ENCODE results near the gene CST4.
A peak's percentile ranks its signal among the peaks of the same experiment; 100 is the strongest.
"Not testable (repeated sequence)": the region's sequence is repeated elsewhere in the genome, so short reads cannot be mapped to it uniquely, and the experiment has no call there.

The CST4 gene

GRCh38 chr20:23659989-23660837 lies 28.6 kb downstream of the CST4 start (continued):
- TF ChIP-seq ZSCAN4 (tag by site-specific recombination; IDR thresholded peaks at IDR 0.05) (peak; percentile 95), ZFP41 (tag by site-specific recombination; IDR thresholded peaks at IDR 0.05; ENCODE audit: borderline replicate concordance) (no peak), ZNF292 (tag by site-specific recombination; IDR thresholded peaks at IDR 0.05; ENCODE audit: borderline replicate concordance, low read depth) (no peak), OSR2 (tag by site-specific recombination; IDR thresholded peaks at IDR 0.05) (no peak), ZNF121 (tag by site-specific recombination; IDR thresholded peaks at IDR 0.05) (no peak), ZNF623 (tag by site-specific recombination; IDR thresholded peaks at IDR 0.05) (no peak), ZNF529 (tag by site-specific recombination; IDR thresholded peaks at IDR 0.05; ENCODE audit: insufficient replicate concordance) (no peak), ZNF707 (tag by site-specific recombination; IDR thresholded peaks at IDR 0.05) (0 out of 2 replicates have a peak, but pooled peaks have one; percentile 53), MEIS1 (CRISPR knock-in tag; IDR thresholded peaks at IDR 0.05; ENCODE audit: borderline replicate concordance) (no peak), RBAK (tag by site-specific recombination; IDR thresholded peaks at IDR 0.05) (no peak), ZNF184 (tag by site-specific recombination; IDR thresholded peaks at IDR 0.05) (no peak), ZNF146 (tag by site-specific recombination; IDR thresholded peaks at IDR 0.05) (no peak), ZEB2 (tag by site-specific recombination; IDR thresholded peaks at IDR 0.05) (no peak)
- TF ChIP-seq, protein P1, sequence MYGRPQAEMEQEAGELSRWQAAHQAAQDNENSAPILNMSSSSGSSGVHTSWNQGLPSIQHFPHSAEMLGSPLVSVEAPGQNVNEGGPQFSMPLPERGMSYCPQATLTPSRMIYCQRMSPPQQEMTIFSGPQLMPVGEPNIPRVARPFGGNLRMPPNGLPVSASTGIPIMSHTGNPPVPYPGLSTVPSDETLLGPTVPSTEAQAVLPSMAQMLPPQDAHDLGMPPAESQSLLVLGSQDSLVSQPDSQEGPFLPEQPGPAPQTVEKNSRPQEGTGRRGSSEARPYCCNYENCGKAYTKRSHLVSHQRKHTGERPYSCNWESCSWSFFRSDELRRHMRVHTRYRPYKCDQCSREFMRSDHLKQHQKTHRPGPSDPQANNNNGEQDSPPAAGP (tag by site-specific recombination; IDR thresholded peaks at IDR 0.05) = peak; percentile 3; the same call in 1 of the 2 replicates
- TF ChIP-seq, protein P2, sequence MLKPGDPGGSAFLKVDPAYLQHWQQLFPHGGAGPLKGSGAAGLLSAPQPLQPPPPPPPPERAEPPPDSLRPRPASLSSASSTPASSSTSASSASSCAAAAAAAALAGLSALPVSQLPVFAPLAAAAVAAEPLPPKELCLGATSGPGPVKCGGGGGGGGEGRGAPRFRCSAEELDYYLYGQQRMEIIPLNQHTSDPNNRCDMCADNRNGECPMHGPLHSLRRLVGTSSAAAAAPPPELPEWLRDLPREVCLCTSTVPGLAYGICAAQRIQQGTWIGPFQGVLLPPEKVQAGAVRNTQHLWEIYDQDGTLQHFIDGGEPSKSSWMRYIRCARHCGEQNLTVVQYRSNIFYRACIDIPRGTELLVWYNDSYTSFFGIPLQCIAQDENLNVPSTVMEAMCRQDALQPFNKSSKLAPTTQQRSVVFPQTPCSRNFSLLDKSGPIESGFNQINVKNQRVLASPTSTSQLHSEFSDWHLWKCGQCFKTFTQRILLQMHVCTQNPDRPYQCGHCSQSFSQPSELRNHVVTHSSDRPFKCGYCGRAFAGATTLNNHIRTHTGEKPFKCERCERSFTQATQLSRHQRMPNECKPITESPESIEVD (tag by site-specific recombination; IDR thresholded peaks at IDR 0.05) = no peak; the same call in 1 of the 2 replicates
- TF ChIP-seq, protein P3, sequence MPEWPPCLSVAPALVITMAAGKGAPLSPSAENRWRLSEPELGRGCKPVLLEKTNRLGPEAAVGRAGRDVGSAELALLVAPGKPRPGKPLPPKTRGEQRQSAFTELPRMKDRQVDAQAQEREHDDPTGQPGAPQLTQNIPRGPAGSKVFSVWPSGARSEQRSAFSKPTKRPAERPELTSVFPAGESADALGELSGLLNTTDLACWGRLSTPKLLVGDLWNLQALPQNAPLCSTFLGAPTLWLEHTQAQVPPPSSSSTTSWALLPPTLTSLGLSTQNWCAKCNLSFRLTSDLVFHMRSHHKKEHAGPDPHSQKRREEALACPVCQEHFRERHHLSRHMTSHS (tag by site-specific recombination; IDR thresholded peaks at IDR 0.05) = peak; percentile 19; the same call in 1 of the 2 replicates
- TF ChIP-seq, protein P4, sequence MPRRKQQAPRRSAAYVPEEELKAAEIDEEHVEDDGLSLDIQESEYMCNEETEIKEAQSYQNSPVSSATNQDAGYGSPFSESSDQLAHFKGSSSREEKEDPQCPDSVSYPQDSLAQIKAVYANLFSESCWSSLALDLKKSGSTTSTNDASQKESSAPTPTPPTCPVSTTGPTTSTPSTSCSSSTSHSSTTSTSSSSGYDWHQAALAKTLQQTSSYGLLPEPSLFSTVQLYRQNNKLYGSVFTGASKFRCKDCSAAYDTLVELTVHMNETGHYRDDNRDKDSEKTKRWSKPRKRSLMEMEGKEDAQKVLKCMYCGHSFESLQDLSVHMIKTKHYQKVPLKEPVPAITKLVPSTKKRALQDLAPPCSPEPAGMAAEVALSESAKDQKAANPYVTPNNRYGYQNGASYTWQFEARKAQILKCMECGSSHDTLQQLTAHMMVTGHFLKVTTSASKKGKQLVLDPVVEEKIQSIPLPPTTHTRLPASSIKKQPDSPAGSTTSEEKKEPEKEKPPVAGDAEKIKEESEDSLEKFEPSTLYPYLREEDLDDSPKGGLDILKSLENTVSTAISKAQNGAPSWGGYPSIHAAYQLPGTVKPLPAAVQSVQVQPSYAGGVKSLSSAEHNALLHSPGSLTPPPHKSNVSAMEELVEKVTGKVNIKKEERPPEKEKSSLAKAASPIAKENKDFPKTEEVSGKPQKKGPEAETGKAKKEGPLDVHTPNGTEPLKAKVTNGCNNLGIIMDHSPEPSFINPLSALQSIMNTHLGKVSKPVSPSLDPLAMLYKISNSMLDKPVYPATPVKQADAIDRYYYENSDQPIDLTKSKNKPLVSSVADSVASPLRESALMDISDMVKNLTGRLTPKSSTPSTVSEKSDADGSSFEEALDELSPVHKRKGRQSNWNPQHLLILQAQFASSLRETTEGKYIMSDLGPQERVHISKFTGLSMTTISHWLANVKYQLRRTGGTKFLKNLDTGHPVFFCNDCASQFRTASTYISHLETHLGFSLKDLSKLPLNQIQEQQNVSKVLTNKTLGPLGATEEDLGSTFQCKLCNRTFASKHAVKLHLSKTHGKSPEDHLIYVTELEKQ (tag by site-specific recombination; IDR thresholded peaks at IDR 0.05; ENCODE audit: borderline replicate concordance) = no peak

DNA sequence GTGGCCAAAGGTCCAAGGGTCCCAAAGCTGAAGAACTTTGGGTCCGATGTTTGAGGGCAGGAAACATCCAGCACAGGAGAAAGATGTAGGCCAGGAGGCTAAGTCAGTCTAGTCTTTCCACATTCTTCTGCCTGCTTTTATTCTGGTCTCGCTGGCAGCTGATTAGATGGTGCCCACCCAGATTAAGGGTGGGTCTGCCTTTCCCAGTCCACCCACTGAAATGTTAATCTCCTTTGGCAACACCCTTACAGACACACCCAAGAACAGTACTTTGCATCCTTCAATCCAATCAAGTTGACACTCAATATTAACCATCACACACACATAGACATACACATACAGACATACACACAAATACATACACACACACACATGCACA lies 29.2 kb downstream of the CST4 start:
- H3K36me3 ChIP-seq (ENCODE audit: control insufficient read depth in 2 of 2, insufficient read depth in 1 of 2, low read length in 2 of 2); H3K27ac ChIP-seq (ENCODE audit: extremely low read depth, low read depth, low read length); H3K4me1 ChIP-seq (ENCODE audit: control insufficient read depth, insufficient read depth, low read length); H3K9me3 ChIP-seq (ENCODE audit: control insufficient read depth, insufficient read depth, low read depth, low read length); H3K4me3 ChIP-seq (ENCODE audit: low read depth, low read length); POLR2A ChIA-PET: not testable (repeated sequence)
- CTCF ChIA-PET = interaction anchor here (0.9 to 2.4 kb wide), 2 partner anchors 9 to 21 kb away, joined by 3 to 8 read pairs; no protein-coding TSS in a partner anchor
- TF ChIP-seq, protein P1 (tag by site-specific recombination; IDR thresholded peaks at IDR 0.05) = peak; percentile 81
- peak; percentile 99 for TF ChIP-seq KLF1 (tag by site-specific recombination; IDR thresholded peaks at IDR 0.05)

All from HEK293 (cell line).